Ovary (tissue), 9 donors: ENCODE measurements around the gene CRACDL. TPM values are rescaled to one million over a fixed set of nuclear protein-coding genes. Genes with fewer than 3 reads are reported as not detected.

Source experiments
- DNase-seq, 5 donors: peaks; one replicate each; pipeline ENCODE4 v3.0.0-alpha.2; 2019 to 2020
- H3K27ac ChIP-seq, 2 donors: fragments of 200-600 bp; one replicate each; pipeline versions ENCODE4 v1.5.1 to v1.8.0; 2019 to 2022
- H3K27me3 ChIP-seq: fragments of 200-600 bp; one replicate; pipeline ENCODE4 v1.8.0; 2022
- H3K36me3 ChIP-seq: fragments of 200-600 bp; sonication (generic); one replicate; pipeline ENCODE4 v1.5.1; 2019
- H3K4me1 ChIP-seq: one replicate; pipeline ENCODE4 v1.8.1; 2013; ENCODE audit warnings: mild to moderate bottlenecking, moderate library complexity; ENCODE audit not compliant: insufficient read depth
- H3K4me3 ChIP-seq: fragments of 200-600 bp; sonication (generic); one replicate; pipeline ENCODE4 v1.5.1; 2017
- H3K9me3 ChIP-seq, 2 donors: fragments of 200-600 bp in 1 of 2; sonication (generic) in 1 of 2; one replicate each; pipeline versions ENCODE4 v1.5.1 to v1.8.1; 2013 to 2019; ENCODE audit warnings: mild to moderate bottlenecking in 1 of 2, moderate library complexity in 1 of 2
- EP300 ChIP-seq: sonication (generic); formaldehyde crosslinking; IDR thresholded peaks from one replicate; pipeline ENCODE4 v1.6.1; 2017; ENCODE audit warnings: antibody characterized with exemption
- POLR2A ChIP-seq: fragments of 450-650 bp; IDR thresholded peaks from one replicate; pipeline ENCODE4 v1.6.1; 2017; ENCODE audit warnings: antibody characterized with exemption, mild to moderate bottlenecking, moderate library complexity
- WGBS, 3 donors: extraction: QIAGEN DNeasy Blood & Tissue Kit in 1 of 3; methylation state at CpG; one replicate each; pipeline versions ENCODE4 v1.1.5 to v1.1.7; 2013 to 2017; 5-methylcytosine and 5-hydroxymethylcytosine counted together
- intact Hi-C, 4 donors: fragments of 100-400 bp; cut with DNase I; formaldehyde crosslinking; loops; one replicate each; pipeline versions ENCODE4 v1.11.0 to v1.15.1; 2022 to 2023
- polyA plus RNA-seq, 2 donors: library from polyadenylated mRNA; stranded (reverse); fragments of 200-250 nt in 1 of 2; fragments of 350-450 nt in 1 of 2; fragmentation: Illumina TruSeq in 1 of 2; extraction: RNeasy Lipid Tissue Mini Kit (QIAGEN cat#74804) in 1 of 2; gene quantifications; one replicate each; pipeline ENCODE4 v1.2.3, GENCODE V29; 2013 to 2014
- total RNA-seq, 7 donors: library from RNA; depleted of rRNA in 2 of 7; stranded (reverse); fragments of >200 nt in 2 of 7; fragmentation: NEBNext Ultra II Directional in 3 of 7; extraction: Animal tissue kit (Norgen Biotek cat#: 25700) in 3 of 7; gene quantifications; one replicate each; pipeline versions ENCODE4 v1.1.0 to v1.2.4, GENCODE V29; 2016 to 2023
- TF ChIP-seq, protein P1 (sequence below), 3 donors: fragments of 450-650 bp in 2 of 3; fragments of 200-600 bp in 1 of 3; IDR thresholded peaks; one replicate each; pipeline versions ENCODE4 v1.5.1 to v1.8.0; 2016 to 2022; ENCODE audit warnings: antibody characterized with exemption in 3 of 3, mild to moderate bottlenecking in 1 of 3
- donor health status: DM: no; HTN: no; CAD: no; lungs with moderate emphysema.
- donor health status: DM: no; HTN: no; CAD: no.
- donor health status: Bipolar disorder and iron deficiency.
- donor health status: DM: yes; HTN: yes; CAD: no.
- donor health status: DM: no; HTN: no; CAD: no.
- donor health status: DM: yes; HTN: yes; CAD: no.

Gene CRACDL
- total and polyA plus RNA-seq, 9 donors, result 1.2 to 22.4 (median 2.7) TPM

DNA sequence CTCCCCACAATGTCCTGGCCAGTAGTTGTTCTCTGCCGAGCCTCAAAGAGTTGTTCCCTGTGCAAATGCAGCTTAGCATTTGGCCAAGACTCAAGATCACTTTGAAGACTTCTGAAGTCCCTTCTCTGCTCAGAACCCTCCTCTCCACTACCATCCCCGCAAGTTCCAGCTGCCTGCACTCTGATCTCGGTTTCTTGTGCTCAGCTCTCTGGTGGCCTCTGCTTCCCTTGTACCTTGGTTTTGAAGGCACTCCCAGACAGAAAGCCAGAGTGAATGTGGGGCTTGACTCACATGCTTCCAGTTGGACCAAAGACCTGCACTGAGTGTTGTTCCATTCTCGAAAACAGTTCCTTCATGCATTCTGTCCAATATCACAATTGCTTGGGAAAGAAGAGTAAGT is 28.6 kb downstream of the CRACDL start:
- Histone ChIP-seq H3K27ac (no peak overlapping the region), H3K27me3 (no peaks in the 10 kb centered on the region), H3K4me1 (peaks cover under 1% of the 10 kb centered on the region), H3K9me3 (no peaks in the 10 kb centered on the region), H3K4me3 (no peak overlapping the region), H3K36me3 (no peaks in the 10 kb centered on the region)
- intact Hi-C loops, result no loop called here
- TF ChIP-seq EP300 (no peak), POLR2A (no peak)
- TF ChIP-seq, protein P1, sequence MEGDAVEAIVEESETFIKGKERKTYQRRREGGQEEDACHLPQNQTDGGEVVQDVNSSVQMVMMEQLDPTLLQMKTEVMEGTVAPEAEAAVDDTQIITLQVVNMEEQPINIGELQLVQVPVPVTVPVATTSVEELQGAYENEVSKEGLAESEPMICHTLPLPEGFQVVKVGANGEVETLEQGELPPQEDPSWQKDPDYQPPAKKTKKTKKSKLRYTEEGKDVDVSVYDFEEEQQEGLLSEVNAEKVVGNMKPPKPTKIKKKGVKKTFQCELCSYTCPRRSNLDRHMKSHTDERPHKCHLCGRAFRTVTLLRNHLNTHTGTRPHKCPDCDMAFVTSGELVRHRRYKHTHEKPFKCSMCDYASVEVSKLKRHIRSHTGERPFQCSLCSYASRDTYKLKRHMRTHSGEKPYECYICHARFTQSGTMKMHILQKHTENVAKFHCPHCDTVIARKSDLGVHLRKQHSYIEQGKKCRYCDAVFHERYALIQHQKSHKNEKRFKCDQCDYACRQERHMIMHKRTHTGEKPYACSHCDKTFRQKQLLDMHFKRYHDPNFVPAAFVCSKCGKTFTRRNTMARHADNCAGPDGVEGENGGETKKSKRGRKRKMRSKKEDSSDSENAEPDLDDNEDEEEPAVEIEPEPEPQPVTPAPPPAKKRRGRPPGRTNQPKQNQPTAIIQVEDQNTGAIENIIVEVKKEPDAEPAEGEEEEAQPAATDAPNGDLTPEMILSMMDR (IDR thresholded peaks at IDR 0.05), result no peak
- 90 to 95% (median 90%) methylated on average over 4 of the region's 4 CpGs for WGBS, 3 donors
- DNase-seq, result no peak

DNA sequence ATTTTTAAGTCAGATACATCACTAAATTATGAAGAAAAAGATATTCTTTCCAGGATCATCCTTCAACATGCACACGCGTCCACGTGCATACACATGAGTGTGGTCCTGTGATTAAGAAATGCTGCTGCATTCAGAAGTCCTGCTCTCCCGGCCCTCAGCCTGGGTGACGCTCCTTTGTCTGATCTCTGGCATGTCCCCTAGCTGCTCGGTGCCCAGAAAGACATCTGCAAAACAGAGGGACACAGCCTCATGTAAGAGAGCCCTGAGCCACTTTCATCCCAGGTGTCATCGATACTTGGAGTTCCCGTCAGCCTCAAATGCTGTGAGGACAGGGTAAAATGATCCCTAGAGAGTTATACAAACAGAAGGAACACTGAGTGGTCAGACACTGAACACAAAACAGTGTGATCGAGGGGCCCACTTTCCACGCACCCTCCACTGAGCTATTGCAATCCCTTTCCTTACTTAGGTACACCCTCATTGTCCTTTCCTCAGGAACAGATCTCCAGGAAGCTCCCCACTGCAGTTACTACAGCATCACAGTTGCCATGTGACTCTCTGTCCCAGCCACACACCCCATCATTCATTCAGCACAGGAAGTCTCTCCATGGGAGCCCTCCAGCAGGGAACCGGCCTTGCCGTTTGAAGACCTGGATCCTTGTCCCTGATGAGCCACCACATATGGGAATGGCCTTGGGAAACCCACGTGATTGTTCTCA is 32.1 kb downstream of the CRACDL start:
- TF ChIP-seq, protein P1 (IDR thresholded peaks at IDR 0.05), result no peak
- TF ChIP-seq POLR2A (no peak), EP300 (no peak)
- Histone ChIP-seq H3K4me1 (no peaks in the 10 kb centered on the region), H3K4me3 (no peak overlapping the region), H3K27me3 (no peaks in the 10 kb centered on the region), H3K9me3 (no peaks in the 10 kb centered on the region), H3K36me3 (no peaks in the 10 kb centered on the region), H3K27ac (no peak overlapping the region)
- DNase-seq, result no peak
- intact Hi-C loops, result no loop called here
- WGBS, 3 donors, result 77 to 81% (median 78%) methylated on average over 13 of the region's 13 CpGs

DNA sequence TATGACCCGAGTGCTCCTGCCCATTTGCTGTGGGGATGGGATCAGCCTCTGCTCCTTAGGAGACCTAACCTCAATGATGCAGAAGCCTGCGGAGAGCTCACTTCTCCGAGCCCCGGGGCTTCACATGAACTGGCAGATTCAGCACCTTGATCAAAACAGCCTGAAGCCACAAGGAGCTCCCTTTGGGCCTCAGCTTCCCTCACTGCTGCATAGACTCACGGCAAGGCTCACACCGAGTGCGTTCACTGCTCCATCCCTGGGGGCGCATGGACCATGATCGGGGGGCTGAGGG is 33.0 kb downstream of the CRACDL start:
- H3K27ac ChIP-seq, result no peak overlapping the region
- no peaks in the 10 kb centered on the region for H3K9me3 ChIP-seq
- H3K4me1 ChIP-seq, result no peaks in the 10 kb centered on the region
- H3K27me3 ChIP-seq, result no peaks in the 10 kb centered on the region
- no peaks in the 10 kb centered on the region for H3K36me3 ChIP-seq
- intact Hi-C loops, result no loop called here
- WGBS, 3 donors, result 85 to 87% (median 86%) methylated on average over 9 of the region's 9 CpGs
- no peak overlapping the region for H3K4me3 ChIP-seq
- DNase-seq, result no peak
- TF ChIP-seq, protein P1 (IDR thresholded peaks at IDR 0.05), result no peak
- TF ChIP-seq POLR2A, result no peak
- no peak for TF ChIP-seq EP300

DNA sequence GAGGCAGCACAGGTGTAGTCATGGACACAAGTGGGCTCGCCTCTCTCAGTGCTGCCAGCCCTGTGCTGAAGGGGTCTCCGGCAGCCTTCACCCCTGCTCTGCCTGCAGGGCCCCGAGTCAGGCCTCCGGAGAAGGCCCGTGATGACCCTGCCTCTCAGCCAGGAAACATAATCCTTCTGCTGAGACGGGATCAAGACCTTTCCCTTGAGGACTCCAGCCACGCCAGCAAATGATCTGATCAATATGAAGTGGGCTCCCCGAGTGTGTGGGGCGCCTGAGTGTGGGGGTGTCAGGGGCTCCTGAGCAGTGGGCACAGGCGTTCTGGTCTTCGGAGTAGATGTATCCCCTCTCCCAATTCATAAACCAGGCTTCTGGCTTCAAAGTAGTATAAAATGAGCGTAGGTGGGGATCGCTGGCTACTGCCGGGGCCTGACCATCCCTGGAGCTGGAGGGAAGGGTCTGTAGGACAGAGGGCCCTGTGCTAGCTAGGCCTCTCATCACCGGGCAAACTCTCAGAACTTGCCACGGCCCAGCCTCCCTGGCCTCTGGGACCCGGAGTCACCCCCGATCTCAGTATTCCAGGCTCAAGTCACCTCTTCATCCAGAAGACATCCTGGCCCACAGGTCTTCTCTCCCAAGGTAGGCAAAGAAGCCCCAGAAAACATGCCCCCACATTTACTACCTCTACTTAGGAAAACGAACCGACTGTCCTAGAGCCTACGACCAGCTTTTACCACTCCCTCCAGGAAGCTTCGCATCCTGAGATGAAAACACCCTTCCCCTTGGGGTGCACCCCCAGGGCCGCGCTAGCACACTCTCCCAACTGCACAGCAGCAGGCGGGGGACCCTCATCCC is 33.6 kb downstream of the CRACDL start:
- H3K27me3 ChIP-seq, result no peaks in the 10 kb centered on the region
- WGBS, 3 donors, result 90 to 92% (median 91%) methylated on average over 25 of the region's 25 CpGs
- intact Hi-C loops, result no loop called here
- no peaks in the 10 kb centered on the region for H3K9me3 ChIP-seq
- H3K4me1 ChIP-seq, result no peaks in the 10 kb centered on the region
- no peak overlapping the region for H3K27ac ChIP-seq
- H3K36me3 ChIP-seq, result no peaks in the 10 kb centered on the region
- H3K4me3 ChIP-seq, result no peak overlapping the region
- TF ChIP-seq EP300 (no peak), POLR2A (no peak)
- TF ChIP-seq, protein P1 (IDR thresholded peaks at IDR 0.05), result no peak
- no peak for DNase-seq
